Activated T-cell treated with anti-CD3 and anti-CD28 coated beads for 24 hours (primary cell): ENCODE measurements around the gene PRR16.

Experiments
- DNase-seq: peaks from one replicate; pipeline ENCODE4 v3.0.0-alpha.2; 2020; ENCODE audit warnings: low read depth

Gene PRR16

DNA sequence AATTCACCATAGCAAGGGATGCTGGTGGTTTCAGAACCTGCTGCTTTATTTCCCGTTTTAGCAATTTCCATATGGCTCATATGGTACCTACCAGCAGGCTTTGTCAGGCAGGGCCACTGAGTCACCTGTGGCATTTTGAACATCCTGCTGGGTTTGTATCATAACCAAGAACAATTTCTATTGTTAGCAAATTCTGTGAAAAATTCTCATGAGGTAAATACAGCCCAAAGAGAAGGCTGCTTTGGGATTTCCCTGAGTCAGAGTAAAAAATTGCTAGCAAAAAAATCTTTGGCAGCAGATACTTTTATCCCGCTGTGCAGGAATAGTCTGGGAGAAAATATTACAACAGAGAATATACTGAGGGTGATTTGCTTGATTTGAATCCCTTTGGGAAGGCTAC, 52.7 kb downstream of the PRR16 start:
- no peak for DNase-seq

DNA sequence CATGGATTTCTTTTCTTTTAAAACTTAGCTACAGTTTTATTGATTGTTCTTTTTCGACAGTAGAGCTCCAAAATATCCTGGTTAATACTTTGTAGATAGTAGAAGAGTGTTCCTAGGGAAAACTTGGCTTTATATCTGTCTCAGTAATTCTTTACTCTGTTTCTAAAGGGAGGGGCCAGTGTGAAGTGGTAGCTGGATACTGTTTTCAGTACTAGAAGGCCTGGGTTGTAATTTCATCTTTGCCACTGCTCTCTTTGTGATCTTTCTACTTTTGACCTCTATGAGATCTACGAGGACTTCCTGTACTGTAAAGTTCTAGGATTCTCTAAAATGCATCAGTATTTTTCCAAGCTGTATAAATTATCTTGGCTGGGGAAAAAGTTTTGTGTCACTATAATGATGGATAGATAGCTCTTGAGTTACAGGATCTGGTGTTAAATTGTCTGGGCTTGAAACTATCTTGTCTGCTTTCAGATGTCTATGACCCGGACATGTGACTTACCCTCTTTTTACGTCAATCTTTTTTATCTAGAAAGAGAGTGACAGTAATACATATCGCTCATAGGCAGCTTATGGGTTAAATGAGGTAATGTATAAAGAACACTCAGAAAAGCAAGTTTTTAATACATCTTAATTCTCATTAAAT, 53.6 kb downstream of the PRR16 start:
- no peak for DNase-seq

DNA sequence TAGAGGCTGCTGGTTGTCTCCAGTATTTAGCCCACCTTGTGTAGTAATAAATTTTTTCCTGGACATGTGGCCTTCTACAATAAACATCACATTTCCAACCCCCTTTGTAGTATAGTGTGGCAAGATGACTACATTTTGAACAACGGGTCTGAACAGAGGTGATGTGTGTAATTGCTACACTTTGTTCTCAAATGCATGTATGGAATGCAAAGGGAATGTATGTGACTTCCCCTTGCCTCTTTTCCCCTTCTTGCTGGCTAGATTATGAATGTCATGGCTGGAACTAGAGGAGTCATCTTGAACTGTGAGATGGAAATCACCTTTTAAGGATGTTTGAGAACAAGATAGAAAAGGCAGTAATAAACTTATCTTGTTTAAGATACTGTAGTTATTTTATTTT, 54.5 kb downstream of the PRR16 start:
- DNase-seq: no peak

DNA sequence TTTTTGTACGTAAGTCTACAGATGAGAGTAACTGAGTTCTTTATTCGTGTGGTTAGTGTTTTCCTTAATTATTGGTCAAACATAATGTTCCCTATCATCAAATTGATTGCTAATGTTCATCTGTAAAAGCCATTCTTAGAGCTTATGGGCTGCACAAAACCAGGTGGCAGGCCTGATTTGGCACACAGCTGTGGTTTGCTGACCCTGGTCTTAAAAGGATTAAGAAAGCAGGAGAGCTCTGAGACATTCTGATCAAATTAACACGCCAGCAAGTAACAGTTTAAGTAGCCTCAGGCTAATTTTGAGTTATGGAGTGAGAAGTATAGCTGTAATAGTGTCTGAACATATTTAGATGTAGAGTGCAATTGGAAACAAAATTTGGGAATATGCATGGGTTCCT, 63.2 kb downstream of the PRR16 start:
- DNase-seq: no peak

DNA sequence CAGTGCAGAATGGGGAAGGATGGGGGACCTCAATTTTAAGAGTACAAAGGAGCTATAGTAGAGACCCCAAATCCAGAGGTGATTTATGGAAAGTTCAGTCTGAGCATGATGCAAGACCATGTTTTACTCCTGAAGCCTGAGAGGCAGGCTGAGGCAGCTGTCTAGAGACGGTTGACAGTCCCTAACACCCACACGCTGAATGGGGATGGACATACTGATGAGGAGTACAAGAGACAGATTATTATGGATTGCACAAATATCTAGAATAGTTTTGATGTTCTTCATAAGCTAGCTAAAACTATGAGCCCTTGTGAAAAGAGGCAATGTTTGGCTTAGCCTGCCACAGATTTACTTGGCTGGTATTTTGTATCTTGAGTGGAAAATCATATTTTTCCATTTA, 64.5 kb downstream of the PRR16 start:
- DNase-seq: no peak

DNA sequence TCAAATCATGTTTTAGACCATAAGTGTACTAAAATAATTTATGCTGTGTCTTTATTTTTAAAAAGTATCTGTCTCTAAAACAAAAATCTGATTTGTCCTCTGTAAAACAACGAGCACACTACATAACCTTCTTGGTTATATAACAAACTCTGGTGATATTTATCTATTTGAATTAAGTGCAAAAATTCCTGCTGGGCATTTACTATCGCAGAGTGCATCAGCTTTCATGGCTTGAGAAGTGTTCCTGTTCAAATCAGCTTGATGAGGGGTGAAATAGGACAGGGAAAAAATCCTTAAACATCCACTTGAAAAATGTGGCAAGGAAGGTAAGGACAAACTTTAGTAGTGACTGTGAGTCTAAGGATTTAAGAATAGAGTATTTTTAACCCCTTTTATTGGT, 65.3 kb downstream of the PRR16 start:
- no peak for DNase-seq

DNA sequence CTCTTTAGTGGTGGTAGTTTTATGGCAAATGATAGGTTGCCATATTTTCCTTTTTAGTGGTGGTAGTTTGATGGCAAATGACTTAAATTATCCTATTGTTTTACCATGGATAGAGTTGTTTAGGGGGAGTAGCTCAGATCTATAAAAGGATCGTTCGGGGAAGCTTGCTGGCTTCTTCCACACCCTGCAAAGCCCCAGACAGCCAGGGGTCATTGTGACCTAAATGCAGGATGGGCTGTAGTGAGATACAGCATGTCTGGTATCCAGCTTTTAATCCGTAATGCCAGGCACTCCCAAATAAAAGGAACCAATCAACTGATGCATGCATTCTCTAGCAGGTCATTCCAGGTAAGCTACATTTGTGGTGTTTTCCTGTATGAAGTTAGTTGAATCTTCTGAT, 67.1 kb downstream of the PRR16 start:
- no peak for DNase-seq

DNA sequence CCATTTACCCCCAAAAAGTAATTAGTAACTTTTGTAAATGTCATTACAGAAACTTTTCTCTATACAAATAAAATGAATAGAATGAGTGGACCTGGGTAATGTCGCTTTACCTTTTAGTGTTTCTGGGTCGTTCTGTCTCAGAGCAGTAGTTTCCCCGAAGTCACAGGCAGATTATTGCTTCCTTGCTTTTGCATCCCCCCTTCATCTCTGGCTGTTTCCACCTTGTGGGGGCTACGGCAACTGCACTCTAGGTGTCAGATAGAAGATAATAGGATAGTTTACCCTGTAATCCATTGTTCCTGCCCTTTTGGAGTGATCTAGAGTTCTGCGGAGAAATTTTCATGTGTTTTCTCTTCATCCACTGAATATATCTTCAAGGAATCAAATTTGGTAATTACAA, 68.7 kb downstream of the PRR16 start:
- DNase-seq: no peak

DNA sequence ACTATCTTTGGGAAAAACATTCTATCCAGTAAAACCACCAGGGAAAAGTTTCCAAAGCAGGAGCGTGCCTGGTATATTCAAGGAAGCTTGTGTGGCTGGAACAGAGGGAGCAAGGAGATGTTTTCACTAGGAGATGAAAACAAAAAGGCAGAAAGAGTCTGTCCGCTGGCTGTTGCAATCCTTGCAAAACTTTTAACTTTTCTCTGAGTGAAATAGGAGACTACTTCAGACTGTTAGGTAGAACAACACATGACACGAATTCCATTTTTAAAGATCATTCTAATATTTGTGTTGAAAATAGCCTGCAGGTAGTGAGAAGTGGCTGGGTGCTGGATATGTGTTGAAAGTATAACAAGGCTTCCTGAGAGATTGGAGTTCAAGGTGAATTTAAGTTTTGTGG, 69.5 kb downstream of the PRR16 start:
- DNase-seq: no peak

DNA sequence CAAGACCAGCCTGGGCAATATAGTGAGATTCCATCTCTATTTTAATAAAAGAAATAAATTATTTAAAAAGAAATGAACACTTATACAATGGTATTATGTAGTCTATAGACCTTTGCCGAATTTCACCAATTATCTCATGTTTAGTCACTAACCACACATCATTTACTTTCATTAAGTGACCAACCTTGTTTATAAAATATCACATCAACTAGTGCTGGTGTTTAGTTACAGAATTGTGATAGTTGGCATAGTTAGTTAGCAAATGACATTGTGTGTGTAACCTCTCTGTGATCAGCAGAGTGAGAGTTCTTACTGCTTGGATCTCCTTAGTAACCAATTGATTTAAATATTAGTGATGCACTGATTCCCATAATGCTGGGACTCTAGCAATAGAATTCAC, 71.8 kb downstream of the PRR16 start:
- DNase-seq: no peak

DNA sequence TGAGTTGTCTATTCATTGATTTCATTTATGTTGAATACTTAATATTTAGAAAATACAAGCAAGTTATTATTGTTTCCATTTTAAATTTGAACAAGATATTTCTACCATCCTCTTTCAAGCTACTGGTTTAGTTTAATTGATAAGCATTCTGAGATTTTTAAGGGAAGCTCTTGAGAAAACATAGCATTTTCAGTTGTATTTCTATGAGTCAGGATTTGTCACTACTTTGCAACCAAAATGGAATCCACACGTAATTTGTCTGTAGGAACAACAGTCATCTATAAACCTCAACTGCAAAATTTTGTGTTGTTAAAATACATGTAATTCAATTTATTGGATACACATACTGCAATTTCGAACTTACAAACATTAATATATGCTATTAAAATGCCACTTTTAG, 74.0 kb downstream of the PRR16 start:
- DNase-seq: no peak

DNA sequence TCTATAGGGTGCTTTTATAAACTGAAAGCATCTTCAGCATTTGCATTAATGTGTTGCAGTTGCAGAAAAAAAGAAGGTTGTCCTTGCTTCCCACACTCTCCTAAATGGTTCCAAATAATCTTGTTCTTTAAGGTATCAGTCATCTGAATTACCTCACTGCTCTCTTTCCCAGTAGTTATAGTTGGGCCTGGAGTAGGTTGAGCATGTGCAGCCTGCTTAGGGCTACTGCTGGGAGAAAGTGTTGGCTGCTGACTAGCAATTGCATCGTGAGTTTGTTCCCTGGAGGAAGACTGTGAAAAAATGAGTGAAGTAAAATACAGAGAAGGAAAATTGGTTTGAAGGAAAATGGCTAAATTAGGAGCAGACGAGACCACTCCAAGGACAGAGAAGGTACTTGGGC, 74.5 kb downstream of the PRR16 start:
- DNase-seq: no peak

DNA sequence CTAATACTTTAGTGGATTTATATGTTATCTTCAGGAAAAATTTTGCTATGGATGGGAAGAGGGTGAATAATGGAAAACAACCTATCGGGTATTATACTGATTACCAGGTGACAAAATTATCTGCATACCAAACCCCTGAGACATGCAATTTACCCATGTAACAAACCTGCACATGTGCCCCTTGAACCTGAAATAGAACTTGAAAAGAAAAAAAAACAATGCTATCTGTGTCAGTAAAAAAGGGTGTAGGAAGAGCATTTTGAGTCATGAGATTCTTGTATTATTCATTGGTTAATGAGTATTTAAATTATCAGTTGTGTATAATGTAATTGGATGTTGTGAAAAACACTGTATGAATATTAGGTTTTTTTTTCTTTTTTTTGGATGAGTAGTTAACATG, 75.4 kb downstream of the PRR16 start:
- no peak for DNase-seq

DNA sequence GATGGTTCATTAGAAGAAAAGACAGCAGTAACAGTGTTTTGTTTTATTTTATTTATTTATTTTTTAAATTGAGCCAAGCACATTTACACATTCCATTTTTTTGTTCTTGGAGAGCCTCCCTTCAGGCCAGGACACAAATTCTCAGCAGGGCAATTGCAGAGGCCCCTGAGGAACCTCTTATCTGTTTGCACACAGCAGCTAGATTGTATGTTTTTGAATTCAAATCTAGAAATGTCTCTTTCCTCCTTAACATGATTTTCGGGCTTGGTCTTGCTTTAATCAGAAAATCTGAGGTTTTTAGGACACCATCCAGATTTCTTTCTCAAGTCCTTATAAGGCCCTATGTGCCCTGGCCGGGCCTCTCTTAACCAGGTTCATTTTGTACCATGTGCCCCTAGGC, 76.0 kb downstream of the PRR16 start:
- DNase-seq: no peak

DNA sequence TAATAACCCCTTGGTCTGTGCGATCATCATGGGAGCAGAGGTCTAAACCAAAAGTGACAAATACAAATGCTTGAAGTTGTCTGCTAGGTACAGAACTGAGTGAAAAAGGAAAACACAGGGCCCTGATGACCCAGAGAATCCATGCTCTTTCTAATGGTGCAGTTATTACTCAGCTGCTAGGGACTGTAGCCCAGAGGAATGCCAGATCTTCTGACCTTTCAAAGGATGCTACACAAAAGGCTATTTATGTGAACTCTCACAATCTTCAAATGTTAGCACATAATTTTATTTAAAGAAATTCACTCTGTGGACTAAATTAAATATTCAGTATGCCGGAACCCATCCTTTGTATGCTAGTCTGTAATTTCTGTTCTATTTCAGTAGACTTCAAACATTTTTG, 79.9 kb downstream of the PRR16 start:
- DNase-seq: no peak

DNA sequence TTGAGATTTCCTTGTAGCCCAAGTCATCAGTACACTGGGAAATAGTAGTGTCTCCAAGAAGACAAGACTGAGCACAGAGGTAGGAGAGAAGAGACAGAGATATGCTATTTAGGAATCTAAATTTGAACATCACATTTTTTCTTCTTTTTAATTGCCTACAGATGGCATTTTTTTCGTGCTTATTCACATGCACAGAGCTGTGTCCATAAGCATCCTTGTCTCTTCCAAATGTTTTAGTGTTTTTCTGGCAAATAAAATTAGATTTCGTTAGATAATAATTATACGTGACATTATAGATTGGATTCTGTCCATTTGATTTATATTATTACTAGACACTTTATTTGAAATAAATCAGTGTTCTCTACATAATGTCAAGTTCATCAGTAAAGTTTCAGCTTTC, 80.9 kb downstream of the PRR16 start:
- DNase-seq: no peak

DNA sequence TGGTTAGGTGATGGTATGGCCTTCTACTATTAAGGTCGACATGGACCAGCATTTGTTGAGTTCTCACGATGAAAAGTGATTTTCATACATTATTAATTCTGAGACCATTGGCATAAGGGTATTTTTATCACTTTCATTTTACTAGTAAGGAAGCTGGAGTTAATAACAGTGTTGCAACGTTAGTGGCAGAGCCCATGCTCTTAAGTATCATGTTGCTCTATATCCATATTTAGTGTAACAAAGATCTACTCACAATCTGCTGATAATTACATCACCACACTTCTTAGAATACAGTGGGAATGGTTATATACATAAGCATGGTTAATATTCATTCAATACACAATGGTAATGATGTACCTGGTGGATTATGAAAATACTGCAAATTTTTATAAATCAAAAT, 81.9 kb downstream of the PRR16 start:
- no peak for DNase-seq

DNA sequence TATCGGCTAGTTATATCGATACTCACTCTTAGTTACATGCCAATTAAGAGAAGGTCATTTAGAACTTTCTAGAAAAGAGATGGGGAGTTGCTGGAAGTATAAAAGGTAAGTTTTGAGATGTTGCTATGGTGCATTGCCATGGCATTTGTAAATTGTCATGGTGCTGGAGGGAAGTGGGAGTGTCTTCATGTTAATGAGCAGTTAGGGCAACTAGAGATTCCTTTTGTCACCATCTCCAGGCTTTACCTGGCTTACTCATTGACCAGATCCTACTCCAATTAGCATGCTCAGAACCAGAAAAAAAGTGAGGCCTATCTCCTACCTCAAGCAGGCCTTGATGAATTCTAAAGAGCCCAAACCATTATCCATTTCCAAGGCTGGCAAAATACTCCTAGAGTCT, 82.8 kb downstream of the PRR16 start:
- DNase-seq: no peak

DNA sequence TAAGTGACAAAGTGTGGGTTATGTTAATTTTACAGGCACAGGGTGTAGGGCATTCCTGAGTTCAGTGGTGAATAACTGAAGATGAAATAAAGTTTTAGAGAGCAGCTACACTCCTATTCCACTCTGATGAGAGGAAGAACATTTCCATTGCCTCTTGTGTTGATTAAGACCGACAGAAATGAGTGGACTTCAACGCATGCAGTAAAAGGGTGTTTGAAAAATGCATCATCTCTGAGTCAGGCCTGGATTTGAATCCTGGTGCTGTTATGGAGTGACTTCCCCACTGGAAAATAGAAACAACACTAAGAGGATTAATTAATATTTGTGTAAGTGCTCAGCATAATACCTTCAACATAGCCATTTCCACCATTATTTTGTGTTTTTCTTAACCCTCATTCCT, 86.3 kb downstream of the PRR16 start:
- no peak for DNase-seq

DNA sequence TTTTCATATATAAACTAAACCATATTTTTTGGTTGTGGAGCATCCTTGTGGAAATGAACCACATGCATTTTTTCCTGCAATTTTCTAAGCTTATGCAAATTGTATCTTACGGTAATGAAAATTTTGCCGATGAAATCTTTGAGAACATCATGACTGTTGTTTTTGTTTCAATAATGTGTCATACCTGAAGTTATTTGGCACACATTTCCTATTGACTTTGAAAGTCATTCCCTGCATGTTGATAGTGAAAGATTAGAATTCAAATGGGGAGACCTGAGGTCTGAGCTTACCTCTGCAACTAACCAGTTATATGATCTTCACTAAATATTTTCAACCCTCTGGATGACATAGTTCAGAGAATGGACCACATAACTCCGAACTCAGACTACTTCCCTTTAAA, 88.5 kb downstream of the PRR16 start:
- no peak for DNase-seq

DNA sequence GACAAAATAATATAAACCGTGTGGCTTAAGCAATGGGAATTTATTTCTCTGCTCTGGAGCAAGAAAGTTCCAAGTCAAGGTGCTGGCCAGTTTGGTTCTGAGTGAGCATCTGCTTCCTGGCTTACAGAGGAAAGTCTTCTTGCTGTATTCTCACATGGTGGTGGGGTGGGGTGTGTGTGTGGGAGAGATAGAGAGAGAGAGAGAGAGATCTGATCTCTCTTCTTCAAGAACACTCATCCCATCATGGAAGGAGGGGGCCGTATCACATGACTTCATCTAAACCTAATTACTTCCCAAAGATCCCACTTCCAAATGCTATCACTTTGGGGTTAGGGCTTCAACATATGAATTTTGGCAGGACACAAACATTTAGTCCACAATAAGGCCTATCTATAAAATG, 91.2 kb downstream of the PRR16 start:
- DNase-seq: no peak

DNA sequence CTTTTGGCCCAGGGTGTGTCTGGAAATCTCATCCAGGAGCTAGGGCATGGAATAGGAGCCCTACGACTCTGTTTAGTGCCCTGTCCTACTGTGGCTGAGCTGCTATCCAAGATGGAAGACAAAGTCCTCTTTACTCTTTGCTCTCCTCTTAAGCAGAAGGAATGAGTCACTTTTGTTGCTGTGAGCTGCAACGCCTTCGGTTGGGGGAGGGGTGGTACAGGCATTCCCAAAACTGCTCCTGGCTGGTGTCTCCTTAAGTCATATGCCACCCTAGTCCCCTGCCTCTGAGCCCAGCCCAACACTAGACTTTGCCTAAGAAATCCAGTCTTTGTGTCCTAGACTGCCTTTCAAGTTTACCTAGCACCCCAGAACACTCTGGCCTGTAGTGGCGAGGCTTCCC, 99.9 kb downstream of the PRR16 start:
- DNase-seq: no peak

DNA sequence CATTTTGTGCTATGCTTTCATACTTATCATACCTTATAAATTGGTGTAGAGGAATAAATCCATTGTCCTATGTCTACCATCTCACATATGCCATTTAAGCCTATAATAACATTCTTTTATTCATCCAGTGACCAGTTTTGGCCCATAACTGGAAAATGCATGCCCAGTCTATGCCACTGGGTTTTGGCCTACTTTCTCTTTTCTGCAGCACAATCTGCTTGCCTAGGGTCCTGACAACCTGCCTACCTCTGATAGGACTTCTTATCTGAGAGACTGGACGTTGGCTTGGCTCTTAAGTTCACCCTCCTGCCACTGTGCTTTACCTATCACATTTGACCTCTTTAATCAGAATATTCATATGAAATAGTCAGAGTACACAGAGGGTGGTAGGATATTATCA, 103.0 kb downstream of the PRR16 start:
- DNase-seq: no peak

DNA sequence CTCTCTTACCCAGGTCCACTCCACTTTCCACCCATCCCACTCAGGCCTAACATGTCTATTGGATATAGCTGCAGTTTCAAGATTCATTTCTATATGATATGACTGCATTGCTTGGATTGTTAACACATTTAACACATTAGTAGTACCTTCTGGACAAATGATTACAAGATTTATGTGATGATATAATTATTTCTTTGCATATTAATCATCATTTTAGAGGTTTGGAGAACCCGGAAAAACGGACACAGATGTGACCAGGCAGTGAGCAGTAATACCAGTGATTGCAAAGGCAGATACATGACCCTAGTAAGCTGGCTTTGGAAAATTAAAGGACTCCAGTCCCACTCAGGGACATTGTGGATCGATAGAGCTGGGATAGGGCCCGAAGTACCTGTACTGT, 103.8 kb downstream of the PRR16 start:
- no peak for DNase-seq

DNA sequence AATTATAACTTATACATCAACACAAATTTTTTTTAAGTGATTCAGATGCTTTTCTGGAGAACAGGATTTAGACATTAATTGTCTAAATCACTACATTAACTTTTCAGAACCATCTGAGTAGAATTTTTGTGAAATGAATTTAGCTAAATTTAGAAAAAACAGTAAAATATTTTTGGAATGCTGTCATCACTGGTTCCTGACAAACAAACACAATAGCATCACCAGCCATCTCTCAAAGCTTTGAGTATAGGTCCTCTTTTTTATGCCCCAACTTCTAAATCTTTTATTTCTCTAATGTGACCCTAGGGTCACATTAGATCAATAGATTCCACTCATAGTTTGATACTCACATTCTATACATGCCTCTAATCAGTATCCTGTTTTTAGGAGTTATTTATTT, 104.6 kb downstream of the PRR16 start:
- no peak for DNase-seq
